DLD1 (cell line): Measurements from ENCODE around the gene VPS8.

ENCODE experiments used
- in situ Hi-C: cut with HindIII; loops from 2 replicates; pipeline ENCODE4 v1.10.0; 2017; ENCODE audit warnings: low sequenced_read_pairs

The VPS8 gene

GRCh38 chr3:184811999-184812661 is at the start of gene VPS8:
TSS of gene VPS8 (plus strand) at chr3:184812166. CDS start at chr3:184824633, 12,467 bp downstream.
- in situ Hi-C loops, result no loop called here

- in situ Hi-C loops, result loop anchor here (10.0 kb wide), 2 partner anchors 69 to 169 kb away; no protein-coding TSS in a partner anchor
These were observed 47.8 kb upstream of the VPS8 start for GRCh38 chr3:184764191-184764590.

- in situ Hi-C loops, result loop anchor here (10.0 kb wide), 2 partner anchors 70 to 170 kb away; no protein-coding TSS in a partner anchor
These were observed 46.8 kb upstream of the VPS8 start for GRCh38 chr3:184765047-184765729.

- in situ Hi-C loops, result loop anchor here (10.0 kb wide), 2 partner anchors 71 to 171 kb away; no protein-coding TSS in a partner anchor
These were observed 46.3 kb upstream of the VPS8 start for GRCh38 chr3:184765730-184766074.

- in situ Hi-C loops, result loop anchor here (10.0 kb wide), 2 partner anchors 72 to 172 kb away; no protein-coding TSS in a partner anchor
These were observed 45.3 kb upstream of the VPS8 start for GRCh38 chr3:184766555-184767261.

GRCh38 chr3:184767377-184767776 is 44.6 kb upstream of the VPS8 start:
- in situ Hi-C loops, result loop anchor here (10.0 kb wide), 2 partner anchors 73 to 173 kb away; no protein-coding TSS in a partner anchor

GRCh38 chr3:184769382-184770170 is 42.4 kb upstream of the VPS8 start:
- in situ Hi-C loops, result loop anchor here (5.0 to 10.0 kb wide), 3 partner anchors 37 to 175 kb away; no protein-coding TSS in a partner anchor

- in situ Hi-C loops, result loop anchor here (5.0 kb wide), 1 partner anchor 38 kb away; no protein-coding TSS in a partner anchor
These were observed 41.4 kb upstream of the VPS8 start for GRCh38 chr3:184770541-184770940.

- in situ Hi-C loops, result loop anchor here (5.0 kb wide), 1 partner anchor 39 kb away; no protein-coding TSS in a partner anchor
These were observed 40.5 kb upstream of the VPS8 start for GRCh38 chr3:184771301-184772127.

GRCh38 chr3:184772667-184773272 is 39.2 kb upstream of the VPS8 start:
- in situ Hi-C loops, result loop anchor here (5.0 kb wide), 1 partner anchor 40 kb away; no protein-coding TSS in a partner anchor

GRCh38 chr3:184773283-184774186 is 38.4 kb upstream of the VPS8 start:
- in situ Hi-C loops, result loop anchor here (5.0 kb wide), 1 partner anchor 41 kb away; no protein-coding TSS in a partner anchor

GRCh38 chr3:184776916-184777315 is 35.0 kb upstream of the VPS8 start:
- in situ Hi-C loops, result no loop called here

GRCh38 chr3:184777566-184778356 is 34.2 kb upstream of the VPS8 start:
- in situ Hi-C loops, result no loop called here

GRCh38 chr3:184778426-184779332 is 33.3 kb upstream of the VPS8 start:
- in situ Hi-C loops, result no loop called here

GRCh38 chr3:184780981-184781515 is 30.9 kb upstream of the VPS8 start:
- in situ Hi-C loops, result no loop called here

GRCh38 chr3:184781801-184782200 is 30.2 kb upstream of the VPS8 start:
- in situ Hi-C loops, result no loop called here
